CD4-positive, alpha-beta T cell treated with Interleukin-17A for 1 hour (primary cell): ENCODE data around the gene TMEM161B.
"Not testable (repeated sequence)": the region's sequence is repeated elsewhere in the genome, so short reads cannot be mapped to it uniquely, and the experiment has no call there.

Source experiments
- DNase-seq: peaks from one replicate; pipeline ENCODE4 v3.0.0-alpha.2; 2020

TMEM161B gene

DNA sequence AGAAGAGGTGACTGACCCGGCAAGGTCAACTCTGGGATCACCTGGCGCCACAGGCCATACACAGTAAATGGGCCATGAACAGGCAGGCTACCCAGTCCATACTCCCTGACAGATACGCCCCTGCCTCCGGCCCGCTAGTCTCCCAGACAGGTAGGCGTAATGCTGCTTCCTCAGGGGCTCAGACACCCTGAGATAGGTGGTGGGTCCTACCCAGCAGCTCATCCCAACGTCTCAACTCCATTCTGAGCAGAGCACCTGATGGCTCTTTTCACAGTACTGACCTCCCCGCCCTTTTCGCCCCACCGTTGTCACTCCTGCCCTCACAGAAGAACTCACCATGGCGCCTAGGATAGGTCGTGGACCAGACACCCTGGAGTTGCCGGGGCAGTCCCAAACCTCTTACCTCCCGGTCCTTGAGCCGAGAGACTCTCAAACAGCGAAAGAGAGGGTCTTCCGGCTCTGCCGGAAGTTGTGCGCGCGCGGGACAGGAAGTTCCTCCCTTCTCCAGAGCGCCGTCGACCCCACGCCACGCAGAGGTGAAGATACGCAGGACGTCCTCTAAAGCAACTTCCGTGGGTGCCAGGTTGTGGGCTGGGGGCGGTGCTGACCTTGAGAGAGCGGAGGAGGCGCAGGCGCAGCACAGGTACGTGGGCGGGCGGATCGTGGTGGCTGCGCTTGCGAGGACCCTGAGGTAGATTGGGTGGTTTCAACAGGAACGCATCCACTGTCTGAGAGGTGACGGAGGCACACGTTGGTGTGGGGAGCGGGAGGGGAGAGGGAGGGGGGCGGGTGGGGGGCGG lies at the start of gene TMEM161B:
TMEM161B (minus strand) TSS at position 461 of the 800 bp plus-strand sequence; CDS start at position 339, 122 bp downstream.
- DNase-seq: peak; percentile 97

DNA sequence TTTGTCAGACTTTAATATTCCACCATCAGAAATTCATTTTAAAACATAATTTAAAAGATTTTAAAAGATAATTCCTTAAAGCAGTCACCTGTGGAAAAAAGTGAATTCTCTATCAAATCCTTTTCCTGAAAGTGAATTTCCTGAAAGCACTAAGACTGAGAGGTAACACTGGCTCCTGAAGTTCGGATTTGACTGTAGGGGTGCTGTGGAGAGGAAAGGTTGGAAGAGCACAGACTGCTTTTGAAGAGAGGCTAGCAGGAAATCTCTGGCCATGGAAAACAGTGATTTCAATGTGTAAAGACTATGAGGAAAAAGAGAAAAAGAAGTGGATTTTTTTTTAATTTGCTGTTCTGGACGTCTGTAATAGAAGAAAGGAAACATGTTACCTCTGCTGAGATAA lies 35.7 kb upstream of the TMEM161B start:
- no peak for DNase-seq

DNA sequence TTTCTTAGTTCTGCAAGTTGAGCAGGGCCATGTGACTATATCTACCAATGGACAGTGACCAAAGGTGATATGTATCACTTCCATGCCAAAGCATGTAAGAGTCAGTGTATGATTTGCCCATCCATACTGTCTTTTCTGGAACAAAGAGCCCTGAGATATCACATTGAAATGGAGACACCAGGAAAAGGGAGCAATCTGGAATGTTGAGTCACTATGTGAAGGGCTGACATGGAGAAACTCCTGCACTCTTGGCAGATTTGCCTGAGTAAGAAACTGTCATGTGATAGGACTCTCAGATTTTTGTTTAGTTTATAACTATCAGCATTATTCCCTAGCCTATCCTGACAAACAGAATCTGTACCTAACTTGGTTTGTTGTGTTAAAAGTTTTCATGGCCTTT lies 29.8 kb upstream of the TMEM161B start:
- DNase-seq: no peak

DNA sequence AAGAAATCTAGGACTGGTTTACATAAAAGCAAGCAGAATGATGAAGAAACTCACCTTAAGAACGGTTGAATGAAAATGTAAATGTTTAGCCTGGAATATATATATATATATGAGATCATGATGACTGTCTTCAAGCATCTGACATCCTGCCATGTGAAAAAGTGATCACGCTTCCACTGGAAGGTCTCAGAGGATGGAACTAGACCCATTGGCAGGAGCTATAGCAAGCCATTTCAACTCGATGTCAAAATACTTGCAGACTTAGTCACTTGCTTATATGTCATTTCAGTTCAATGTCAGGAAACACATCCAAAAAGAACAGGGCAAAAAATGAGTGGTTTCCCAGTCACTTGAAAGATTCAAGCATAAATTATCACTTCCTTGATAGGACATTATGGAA lies 22.2 kb upstream of the TMEM161B start:
- no peak for DNase-seq

DNA sequence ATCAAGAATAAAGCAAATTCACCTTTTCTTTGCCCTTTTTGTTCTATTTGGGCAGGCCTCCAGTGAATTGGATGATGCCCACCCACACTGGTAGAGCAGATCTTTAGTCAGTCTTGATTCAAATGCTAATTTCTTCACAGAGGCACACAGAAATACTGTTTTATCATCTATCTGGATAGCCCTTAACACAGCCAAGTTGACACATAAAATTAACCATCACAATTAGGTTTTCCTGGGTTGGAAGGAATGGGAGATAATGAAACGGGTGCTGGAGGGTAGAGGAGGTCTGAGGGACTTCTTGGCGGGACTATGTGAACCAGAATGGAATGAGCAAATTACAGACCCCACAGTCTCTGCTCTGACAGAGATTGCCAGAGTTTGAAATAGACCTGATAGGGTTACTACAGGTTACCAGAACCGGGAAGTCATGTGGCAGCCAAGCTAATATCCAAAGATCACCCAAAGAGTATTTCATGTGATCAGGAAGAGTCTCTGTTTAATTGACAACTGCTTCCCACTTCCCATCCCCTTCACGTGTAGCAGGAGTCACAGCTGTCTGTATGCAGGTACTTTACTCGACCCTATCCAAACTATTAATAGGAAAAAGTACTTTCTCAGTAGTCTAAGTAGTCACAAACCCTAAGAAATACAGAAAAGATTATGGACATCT lies 20.0 kb upstream of the TMEM161B start:
- no peak for DNase-seq

DNA sequence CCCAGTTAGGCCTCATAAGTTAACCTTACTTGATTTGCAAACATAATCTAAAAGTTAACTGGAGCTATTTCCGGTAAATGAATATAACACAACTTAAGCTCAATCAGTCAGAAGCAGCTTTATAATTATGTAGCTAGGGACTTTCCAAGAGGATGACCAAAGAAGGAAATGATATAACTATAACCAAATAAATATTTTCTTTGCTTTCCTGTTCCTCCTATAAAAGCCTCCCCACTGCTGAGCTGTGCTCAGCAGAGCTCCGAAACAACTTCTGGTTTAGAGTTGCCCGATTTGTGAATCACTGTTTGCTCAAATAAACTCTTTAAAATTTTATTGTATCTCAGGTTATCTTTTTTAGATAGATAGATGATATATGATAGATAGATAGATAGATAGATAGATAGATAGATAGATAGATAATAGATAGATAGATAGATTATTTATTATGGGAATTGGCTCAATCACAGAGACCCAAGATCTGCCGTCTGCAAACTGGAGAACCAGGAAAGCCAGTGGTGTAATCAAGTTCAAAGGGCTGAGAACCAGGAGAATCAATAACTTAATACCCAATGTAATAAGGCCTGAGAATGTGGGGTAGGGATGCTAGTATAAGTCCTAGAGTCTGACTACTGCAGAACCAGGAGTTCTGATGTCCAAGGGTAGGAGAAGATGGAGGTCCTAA lies 19.3 kb upstream of the TMEM161B start:
- no peak for DNase-seq

DNA sequence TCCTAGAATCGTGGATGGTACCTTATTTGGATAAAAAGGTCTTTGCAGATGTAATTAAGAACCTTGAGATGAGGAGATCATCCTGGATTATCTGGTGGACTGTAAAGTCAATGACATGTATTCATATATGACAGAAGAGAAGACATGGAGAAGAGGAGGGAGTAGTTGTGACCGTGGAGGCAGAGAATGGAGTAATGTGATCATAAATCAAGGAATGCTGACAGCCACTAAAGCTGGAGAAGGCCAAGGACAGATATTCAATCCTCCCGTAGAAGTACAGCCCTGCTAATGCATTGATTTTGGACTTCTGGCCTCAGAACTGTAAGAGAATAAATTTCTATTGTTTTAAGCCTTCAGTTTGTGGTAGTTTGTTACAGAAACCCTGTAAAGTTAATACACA lies 18.7 kb upstream of the TMEM161B start:
- DNase-seq: no peak

DNA sequence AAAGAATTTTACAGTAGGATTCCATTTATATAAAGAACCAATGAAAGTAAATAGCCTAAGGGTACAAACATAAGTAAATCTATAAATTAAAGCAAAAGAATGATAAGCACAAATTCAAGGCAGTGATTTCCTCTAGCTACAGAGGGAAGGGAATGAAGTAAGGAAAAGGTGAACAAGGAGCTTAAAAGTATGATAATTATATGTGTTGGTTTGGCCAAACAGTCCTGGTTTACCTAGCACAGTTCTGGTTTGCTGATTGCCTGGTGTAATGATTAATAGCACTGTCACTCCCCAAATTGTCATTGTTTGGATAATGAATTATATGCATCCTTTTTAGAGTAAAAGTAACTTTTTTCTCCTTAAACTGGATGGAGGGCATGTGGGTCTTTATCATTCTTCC lies 15.0 kb upstream of the TMEM161B start:
- DNase-seq: no peak

DNA sequence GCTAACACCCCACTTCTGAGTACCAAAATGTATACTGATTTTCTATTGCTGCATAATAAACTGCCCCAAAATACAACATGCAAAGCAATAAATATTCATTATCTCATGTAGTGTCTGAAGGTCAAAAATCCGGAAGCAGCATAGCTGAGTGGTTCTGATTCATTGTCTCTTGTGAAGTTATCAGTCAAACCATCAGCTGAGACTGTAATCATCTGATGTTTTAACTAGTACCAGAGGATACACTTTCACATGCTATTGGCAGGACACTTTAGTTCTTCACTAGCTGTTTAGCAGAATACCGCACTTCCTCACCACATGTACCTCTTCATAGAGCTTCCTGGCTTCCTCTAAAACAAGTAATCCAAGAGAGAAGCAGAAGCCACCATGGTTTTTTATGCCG lies 12.7 kb upstream of the TMEM161B start:
- DNase-seq: no peak

DNA sequence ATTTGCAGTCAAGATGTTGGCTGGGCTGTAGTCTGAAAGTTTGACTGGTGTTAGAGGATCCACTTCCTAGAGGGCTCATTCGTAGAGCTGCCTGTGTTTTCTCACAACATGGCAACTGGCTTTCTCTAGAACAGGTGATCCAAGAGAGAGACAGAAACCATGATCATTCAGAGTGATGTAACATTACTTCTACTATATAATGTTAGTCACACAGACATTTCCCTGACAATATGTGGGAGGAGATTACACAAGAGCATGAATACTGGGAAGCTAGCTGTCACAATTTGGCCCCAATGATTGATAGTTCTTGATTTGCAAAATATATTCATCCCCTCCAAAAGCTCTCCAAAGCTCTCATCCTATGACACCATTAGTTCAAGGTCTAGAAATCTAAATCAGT lies 10.9 kb upstream of the TMEM161B start:
- DNase-seq: no peak

DNA sequence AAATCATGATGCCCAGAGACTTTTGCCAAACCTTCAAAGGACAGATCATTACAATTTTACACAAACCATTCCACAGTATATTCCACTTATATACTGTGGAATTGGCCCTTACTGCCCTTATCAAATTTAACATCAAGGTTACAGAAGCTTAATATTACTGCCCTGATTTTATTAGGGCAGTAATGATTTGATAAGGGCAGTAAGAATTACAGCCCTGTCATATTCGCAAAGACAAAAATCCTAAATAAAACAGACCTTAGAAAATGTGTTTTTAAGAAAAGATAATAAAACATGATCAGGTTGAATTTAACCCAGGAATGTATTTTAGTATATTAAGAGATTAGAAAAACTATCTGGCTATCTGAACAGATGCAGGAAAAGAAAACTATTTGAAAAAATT lies 7.7 kb upstream of the TMEM161B start:
- no peak for DNase-seq

DNA sequence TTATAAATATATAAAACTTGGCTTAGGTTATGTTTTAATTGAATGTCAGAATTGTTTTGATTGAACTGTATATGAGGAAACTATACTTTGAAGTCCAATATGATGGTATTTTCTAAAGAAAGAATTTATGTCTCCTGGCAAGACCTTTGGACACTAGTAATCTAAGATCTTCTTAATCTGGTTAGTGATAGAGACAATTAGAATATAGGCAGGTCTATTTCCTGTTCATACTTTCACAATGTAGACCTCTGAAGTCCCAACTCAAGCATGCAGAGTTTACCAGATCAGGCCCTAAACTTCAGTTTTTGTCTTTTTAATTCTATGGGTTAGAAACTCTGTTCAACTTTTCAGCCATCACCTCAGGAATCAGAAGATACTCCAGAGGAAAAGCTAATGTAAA lies 6.9 kb upstream of the TMEM161B start:
- DNase-seq: no peak

DNA sequence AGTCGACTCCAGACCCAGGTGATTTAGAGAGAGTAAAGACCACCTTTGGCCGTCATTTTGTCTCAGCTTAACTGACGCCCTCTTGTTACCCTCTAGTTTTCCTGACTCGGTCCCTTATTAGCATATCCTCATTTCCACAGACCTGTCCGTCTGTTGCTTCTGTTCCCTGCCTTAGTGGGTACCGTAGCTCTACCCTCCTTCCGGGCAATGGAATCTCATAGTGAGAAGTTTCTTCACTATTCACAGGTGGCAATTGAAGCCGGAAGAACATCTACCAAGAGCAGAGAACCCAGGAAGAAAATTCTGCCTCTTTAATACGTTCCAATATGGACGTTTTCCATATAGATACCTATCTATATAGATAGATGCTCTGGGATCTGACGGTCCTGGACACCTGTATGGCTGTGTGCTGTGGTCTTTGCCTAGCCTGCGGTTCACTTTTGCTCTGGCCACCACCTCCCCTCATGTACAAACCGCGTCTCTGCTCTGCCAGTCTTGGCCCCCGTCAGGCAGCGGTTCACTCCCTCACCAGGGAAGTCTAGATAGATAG lies 652 bp upstream of the TMEM161B start:
- no peak for DNase-seq

DNA sequence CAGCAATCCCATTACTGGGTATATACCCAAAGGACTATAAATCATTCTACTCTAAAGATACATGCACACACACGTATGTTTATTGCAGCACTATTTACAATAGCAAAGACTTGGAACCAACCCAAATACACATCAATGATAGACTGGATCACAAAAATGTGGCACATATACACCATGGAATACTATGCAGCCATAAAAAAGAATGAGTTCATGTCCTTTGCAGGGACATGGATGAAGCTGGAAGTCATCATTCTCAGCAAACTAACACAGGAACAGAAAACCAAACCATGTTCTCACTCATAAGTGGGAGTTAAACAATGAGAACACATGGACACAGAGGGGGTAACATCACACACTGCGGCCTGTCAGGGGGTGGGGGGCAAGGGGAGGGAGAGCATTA lies 4.1 kb downstream of the TMEM161B start:
- DNase-seq: not testable (repeated sequence)

DNA sequence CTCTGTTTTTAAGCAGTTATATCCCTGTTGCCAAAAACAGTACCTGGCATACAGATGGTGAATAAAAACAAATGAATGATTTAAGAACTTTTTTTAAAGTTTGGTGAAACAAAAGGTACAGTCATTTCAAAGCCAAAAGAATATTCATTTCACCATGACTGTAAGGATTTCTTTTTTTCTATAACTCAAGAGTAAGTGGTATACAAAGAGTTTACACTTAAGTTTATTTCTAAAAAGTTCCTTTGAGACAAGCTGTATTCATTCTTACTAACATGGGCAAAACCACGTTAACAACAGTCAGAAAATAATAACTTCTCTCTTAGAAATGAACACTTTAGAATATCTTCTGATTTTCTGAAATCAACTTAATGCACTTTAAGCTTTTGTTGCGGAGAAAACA lies 5.3 kb downstream of the TMEM161B start:
- no peak for DNase-seq

DNA sequence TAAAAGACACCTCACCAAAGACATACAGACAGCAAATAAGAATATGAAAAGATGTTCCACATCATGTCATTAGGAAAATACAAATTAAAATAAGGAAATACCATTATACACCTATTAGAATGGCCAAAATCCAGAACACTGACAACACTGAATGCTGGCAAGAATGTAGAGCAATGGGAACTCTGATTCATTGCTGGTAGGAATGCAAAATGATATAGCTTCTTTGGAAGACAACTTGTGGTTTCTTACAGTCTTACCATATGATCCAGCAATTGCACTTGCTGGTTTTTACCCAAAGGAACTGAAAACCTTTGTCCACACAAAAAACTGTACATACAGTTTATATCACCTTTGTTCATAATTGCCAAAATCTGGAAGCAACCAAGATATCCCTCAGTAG lies 6.5 kb downstream of the TMEM161B start:
- DNase-seq: no peak

DNA sequence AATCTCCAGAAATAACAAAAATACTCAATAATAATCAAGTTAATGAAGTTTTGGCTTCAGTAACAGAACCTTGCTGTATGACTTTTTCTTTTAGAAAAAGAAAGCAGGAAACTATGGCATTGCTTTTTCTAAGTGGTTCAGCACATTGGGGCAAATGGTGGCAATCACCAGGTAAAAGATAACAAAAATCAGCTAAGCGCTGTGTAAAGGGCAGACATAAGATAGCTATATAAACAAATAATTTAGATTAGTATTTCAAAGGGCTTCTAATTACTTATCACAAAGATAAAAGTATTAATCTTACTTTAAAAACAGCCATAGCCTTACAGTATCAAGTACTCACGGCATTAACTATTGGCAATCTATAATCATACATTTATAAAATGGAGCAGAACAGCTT lies 10.0 kb downstream of the TMEM161B start:
- no peak for DNase-seq

DNA sequence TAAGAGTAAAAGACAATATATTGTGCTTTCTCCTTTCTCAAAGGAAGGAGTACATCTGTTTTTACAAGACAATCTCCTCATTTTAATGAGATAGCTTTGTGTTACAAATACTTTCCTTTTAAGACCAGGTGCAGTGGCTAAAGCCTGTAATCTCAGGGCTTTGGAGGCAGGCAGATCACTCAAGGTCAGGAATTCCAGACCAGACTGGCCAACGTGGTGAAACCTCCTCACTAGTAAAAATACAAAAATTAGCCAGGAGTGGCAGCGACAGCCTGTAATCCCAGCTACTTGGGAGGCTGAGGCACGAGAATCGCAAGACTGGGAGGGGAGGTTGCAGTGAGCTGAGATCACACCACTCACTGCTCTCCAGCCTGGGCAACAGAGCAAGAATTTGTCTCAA lies 11.8 kb downstream of the TMEM161B start:
- DNase-seq: no peak

DNA sequence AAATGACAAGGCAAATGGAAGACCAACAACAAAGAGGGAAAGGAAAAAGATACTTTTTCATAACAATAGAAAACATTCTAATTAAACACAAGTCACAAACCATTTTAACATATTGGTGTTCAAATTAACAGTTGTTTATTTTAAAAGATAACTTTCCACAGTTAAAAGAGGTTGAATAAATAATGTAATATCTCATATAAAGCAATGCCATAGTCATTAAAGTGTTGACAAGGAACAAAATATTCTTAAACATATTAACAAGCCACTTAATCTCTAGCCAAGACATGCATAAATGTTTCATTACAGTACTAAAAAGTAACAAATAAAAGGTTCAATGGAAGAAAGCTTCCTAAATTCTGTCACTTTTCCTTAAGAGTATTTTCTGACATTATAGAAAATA lies 12.6 kb downstream of the TMEM161B start:
- no peak for DNase-seq

DNA sequence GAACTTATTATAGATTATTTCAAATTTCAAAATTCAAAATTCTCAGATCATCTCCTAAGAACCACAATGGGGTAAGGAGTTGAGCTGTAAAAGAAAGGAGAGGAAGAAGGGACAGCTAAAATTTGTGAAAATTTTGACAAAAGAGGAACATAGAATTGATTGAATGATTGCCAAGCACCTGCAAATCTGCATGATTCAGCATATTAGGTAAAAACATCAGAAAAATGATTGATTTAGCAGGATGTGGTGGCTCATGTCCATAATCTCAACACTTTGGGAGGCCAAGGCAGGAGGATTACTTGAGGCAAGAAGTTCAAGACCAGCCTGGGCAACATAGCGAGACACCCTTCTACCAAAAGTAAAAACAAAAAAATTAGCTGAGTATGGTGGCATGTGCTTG lies 14.3 kb downstream of the TMEM161B start:
- DNase-seq: no peak

DNA sequence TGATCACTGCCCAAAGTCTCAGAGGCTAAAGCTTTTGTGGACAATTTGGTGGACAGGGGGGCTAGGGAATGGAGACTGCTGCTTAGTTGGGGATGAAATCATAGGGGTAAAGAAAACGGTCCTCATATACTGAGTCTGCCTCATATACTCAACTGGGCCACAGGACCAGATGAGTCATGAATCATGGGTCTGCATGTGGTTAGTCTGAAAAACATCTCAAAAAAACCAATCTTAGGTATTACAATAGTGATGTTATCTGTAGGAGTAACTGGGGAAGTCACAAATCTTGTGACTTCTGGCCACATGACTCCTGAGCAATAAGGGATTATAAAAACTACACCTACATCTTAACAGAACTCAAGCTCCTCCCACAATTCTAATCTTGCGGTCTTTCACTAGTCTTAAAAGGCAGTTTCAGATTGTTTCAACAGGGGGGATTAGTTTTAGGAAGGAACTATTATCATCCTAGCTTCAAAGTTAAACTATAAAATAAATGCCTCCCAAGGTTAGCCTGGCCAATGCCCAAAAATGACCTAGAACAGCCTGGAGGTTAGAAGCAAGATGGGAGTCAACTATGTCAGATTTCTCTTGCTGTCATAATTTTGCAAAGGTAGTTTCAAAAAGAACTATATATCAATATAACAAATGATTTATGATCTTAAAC lies 17.5 kb downstream of the TMEM161B start:
- DNase-seq: peak; percentile 3

DNA sequence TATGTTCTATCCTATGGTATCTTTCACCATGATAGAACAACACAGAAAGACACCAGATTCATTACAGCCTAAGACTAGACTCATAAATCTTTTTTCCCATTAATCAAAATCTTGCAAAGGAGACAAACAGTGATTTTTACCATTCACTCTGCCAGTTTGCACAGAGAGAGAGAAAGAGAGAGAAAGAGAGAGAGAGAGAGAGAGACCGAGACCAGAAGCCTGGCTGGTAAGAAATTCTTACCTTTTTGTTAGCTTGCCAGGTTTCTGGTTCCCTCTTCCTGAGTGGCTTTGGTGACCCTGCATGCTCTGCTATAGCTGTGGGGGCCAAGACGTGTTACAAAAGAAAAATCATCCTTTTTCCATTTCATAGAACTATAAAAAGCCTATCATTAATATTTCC lies 18.6 kb downstream of the TMEM161B start:
- DNase-seq: no peak
